Caco-2 (cell line): ENCODE measurements around the gene THOC1. TPM values are rescaled to one million over a fixed set of nuclear protein-coding genes. Genes with fewer than 3 reads are reported as not detected.

Experiments
- BruUV-seq: library from RNA; stranded (reverse); fragments of 400-500 nt; replicated peaks from 2 replicates; lab custom pipeline; 2021; lab: Mats Ljungman, UMichigan
- CTCF ChIA-PET: fragments of 300-600 bp; sonication (Branson Sonifier 250); formaldehyde crosslinking; loops from one replicate; lab custom pipeline; 2022; ENCODE audit warnings: antibody characterized with exemption; lab: Charles Lee
- POLR2A ChIA-PET: fragments of 300-600 bp; sonication (Branson Sonifier 250); formaldehyde crosslinking; loops from one replicate; lab custom pipeline; 2022; ENCODE audit warnings: antibody characterized with exemption; lab: Charles Lee
- DNase-seq, 2 experiments: peaks; one replicate each; pipeline versions ENCODE4 v3.0.0 to v3.0.0-alpha.2; 2020 to 2022
- H3K27me3 ChIP-seq: replicated peaks from 2 replicates; pipeline ENCODE4 v1.6.0; 2011; ENCODE audit warnings: low read length; ENCODE audit not compliant: control insufficient read depth, insufficient read depth
- H3K36me3 ChIP-seq: 2 replicates; pipeline ENCODE4 v1.5.1; 2011; ENCODE audit warnings: low read length; ENCODE audit not compliant: control insufficient read depth, insufficient read depth
- H3K4me1 ChIP-seq: fragments of 250-450 bp; sonication (Bioruptor Pico); 2 replicates; pipeline ENCODE4 v1.5.1; 2020; ENCODE audit warnings: mild to moderate bottlenecking
- H3K4me3 ChIP-seq: 2 replicates; pipeline ENCODE4 v1.5.1; 2011; ENCODE audit warnings: low read depth, mild to moderate bottlenecking, control low read depth, low read length
- H3K9me3 ChIP-seq: fragments of 250-450 bp; sonication (Bioruptor Pico); 2 replicates; pipeline ENCODE4 v1.5.1; 2020; ENCODE audit warnings: mild to moderate bottlenecking, moderate library complexity
- H3K27ac Mint-ChIP-seq: one replicate; pipeline ENCODE4 v1.8.0; 2022; ENCODE audit warnings: mixed read lengths; ENCODE audit not compliant: unreplicated experiment
- H3K27me3 Mint-ChIP-seq: one replicate; pipeline ENCODE4 v1.8.0; 2022; ENCODE audit warnings: mixed read lengths; ENCODE audit not compliant: insufficient read depth, unreplicated experiment
- H3K36me3 Mint-ChIP-seq: one replicate; pipeline ENCODE4 v1.8.0; 2022; ENCODE audit warnings: mild to moderate bottlenecking, mixed read lengths; ENCODE audit not compliant: insufficient read depth, unreplicated experiment
- H3K4me1 Mint-ChIP-seq: one replicate; pipeline ENCODE4 v1.8.0; 2022; ENCODE audit warnings: low read depth, mixed read lengths; ENCODE audit not compliant: unreplicated experiment
- H3K4me3 Mint-ChIP-seq: one replicate; pipeline ENCODE4 v1.8.0; 2022; ENCODE audit warnings: mild to moderate bottlenecking, moderate library complexity, mixed read lengths; ENCODE audit not compliant: unreplicated experiment
- H3K9me3 Mint-ChIP-seq: one replicate; pipeline ENCODE4 v1.8.0; 2022; ENCODE audit warnings: mixed read lengths; ENCODE audit not compliant: unreplicated experiment
- intact Hi-C: fragments of 100-400 bp; cut with micrococcal nuclease; formaldehyde crosslinking; loops from one replicate; pipeline ENCODE4 v1.10.0; 2022; ENCODE audit not compliant: unreplicated experiment
- total RNA-seq: library from RNA; stranded (reverse); gene quantifications from 2 replicates; pipeline ENCODE4 v1.2.3, GENCODE V29; 2022
- TF ChIP-seq, protein P1 (sequence below), 2 experiments: fragments of 200-600 bp in 1 of 2; IDR thresholded peaks; 1 replicate in 1 of 2; 2 replicates in 1 of 2; pipeline versions ENCODE4 v1.5.1 to v1.8.0; 2011 to 2022; ENCODE audit warnings: antibody characterized with exemption in 1 of 2, control low read depth in 1 of 2, inconsistent platforms in 1 of 2, low read depth in 1 of 2, low read length in 1 of 2, mild to moderate bottlenecking in 1 of 2, moderate library complexity in 1 of 2; ENCODE audit not compliant: insufficient read depth in 1 of 2, severe bottlenecking in 1 of 2, unreplicated experiment in 1 of 2

The THOC1 gene
- total RNA-seq, 1 experiment from 2014 or later, result 65.4 TPM

GRCh38 chr18:253121-253520, 14.7 kb downstream of the THOC1 start:
- Mint-ChIP-seq H3K27me3 (no peaks in the 10 kb centered on the region), H3K9me3 (no peaks in the 10 kb centered on the region), H3K27ac (no peak overlapping the region), H3K4me1 (no peaks in the 10 kb centered on the region), H3K4me3 (no peak overlapping the region), H3K36me3 (peaks cover 77% of the 10 kb centered on the region)
- no peaks in the 10 kb centered on the region for H3K9me3 ChIP-seq
- BruUV-seq, result no TSS peak
- ChIA-PET POLR2A (no interaction called here), CTCF (no interaction called here)
- H3K4me1 ChIP-seq, result no peaks in the 10 kb centered on the region
- no peak overlapping the region for H3K4me3 ChIP-seq
- H3K27me3 ChIP-seq, result no peaks in the 10 kb centered on the region
- intact Hi-C loops, result no loop called here
- no peak for DNase-seq
- TF ChIP-seq, protein P1, sequence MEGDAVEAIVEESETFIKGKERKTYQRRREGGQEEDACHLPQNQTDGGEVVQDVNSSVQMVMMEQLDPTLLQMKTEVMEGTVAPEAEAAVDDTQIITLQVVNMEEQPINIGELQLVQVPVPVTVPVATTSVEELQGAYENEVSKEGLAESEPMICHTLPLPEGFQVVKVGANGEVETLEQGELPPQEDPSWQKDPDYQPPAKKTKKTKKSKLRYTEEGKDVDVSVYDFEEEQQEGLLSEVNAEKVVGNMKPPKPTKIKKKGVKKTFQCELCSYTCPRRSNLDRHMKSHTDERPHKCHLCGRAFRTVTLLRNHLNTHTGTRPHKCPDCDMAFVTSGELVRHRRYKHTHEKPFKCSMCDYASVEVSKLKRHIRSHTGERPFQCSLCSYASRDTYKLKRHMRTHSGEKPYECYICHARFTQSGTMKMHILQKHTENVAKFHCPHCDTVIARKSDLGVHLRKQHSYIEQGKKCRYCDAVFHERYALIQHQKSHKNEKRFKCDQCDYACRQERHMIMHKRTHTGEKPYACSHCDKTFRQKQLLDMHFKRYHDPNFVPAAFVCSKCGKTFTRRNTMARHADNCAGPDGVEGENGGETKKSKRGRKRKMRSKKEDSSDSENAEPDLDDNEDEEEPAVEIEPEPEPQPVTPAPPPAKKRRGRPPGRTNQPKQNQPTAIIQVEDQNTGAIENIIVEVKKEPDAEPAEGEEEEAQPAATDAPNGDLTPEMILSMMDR (IDR thresholded peaks at IDR 0.05; ENCODE audit: insufficient read depth in 1 of 2, low read depth in 1 of 2, low read length in 1 of 2, severe bottlenecking in 1 of 2, unreplicated experiment in 1 of 2), result no peak
- H3K36me3 ChIP-seq, result peaks cover 4% of the 10 kb centered on the region

DNA sequence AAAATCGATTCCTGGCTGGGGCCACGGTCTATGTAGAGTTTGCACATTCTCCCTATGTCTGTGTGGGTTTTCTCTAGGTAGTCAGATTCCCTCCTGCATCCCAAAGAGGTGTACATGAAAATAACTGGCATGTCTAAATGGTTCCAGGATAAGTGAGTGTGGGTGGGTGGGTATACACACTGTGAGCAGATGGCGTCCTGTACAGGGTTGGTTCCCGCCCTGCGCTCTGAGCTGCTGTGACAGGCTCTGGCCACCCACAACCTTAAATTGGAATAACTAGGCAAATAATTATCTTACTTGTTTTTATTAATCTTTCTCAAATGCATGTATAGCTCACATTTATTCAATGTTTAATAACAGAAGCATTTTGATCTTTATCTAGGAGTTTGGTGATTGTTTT, 16.3 kb downstream of the THOC1 start:
- Mint-ChIP-seq H3K4me1 (no peaks in the 10 kb centered on the region), H3K27ac (no peak overlapping the region), H3K27me3 (no peaks in the 10 kb centered on the region), H3K9me3 (no peaks in the 10 kb centered on the region), H3K4me3 (no peak overlapping the region), H3K36me3 (peaks cover 70% of the 10 kb centered on the region)
- CTCF ChIA-PET, result no interaction called here
- Histone ChIP-seq H3K4me3 (no peak overlapping the region), H3K27me3 (no peaks in the 10 kb centered on the region), H3K9me3 (no peaks in the 10 kb centered on the region), H3K36me3 (peaks cover 5% of the 10 kb centered on the region), H3K4me1 (no peaks in the 10 kb centered on the region)
- POLR2A ChIA-PET, result no interaction called here
- DNase-seq, result no peak
- BruUV-seq, result no TSS peak
- intact Hi-C loops, result no loop called here
- TF ChIP-seq, protein P1 (IDR thresholded peaks at IDR 0.05; ENCODE audit: insufficient read depth in 1 of 2, low read depth in 1 of 2, low read length in 1 of 2, severe bottlenecking in 1 of 2, unreplicated experiment in 1 of 2), result no peak

DNA sequence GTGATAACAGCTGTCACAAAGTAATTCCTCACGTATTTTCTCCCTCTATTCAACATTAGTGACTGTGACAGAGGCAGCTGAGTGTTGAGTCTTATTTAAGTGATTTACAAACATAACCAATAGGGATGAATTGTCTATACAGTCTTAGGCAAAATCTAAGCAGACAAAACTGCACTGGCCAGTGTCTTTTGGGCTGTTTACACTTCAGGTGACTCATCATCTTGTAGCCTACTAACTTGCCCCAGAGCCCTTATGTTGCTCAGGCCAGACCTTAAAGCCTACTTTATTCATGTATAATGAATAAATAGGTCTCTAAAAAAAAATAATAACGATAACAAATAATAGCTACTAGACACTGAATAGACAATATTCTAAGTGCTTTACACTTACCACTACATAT, 17.2 kb downstream of the THOC1 start:
- Mint-ChIP-seq H3K9me3 (no peaks in the 10 kb centered on the region), H3K4me1 (no peaks in the 10 kb centered on the region), H3K27ac (no peak overlapping the region), H3K27me3 (no peaks in the 10 kb centered on the region), H3K36me3 (peaks cover 70% of the 10 kb centered on the region), H3K4me3 (no peak overlapping the region)
- intact Hi-C loops, result no loop called here
- POLR2A ChIA-PET, result no interaction called here
- H3K36me3 ChIP-seq, result peaks cover 5% of the 10 kb centered on the region
- no peaks in the 10 kb centered on the region for H3K4me1 ChIP-seq
- TF ChIP-seq, protein P1 (IDR thresholded peaks at IDR 0.05; ENCODE audit: insufficient read depth in 1 of 2, low read depth in 1 of 2, low read length in 1 of 2, severe bottlenecking in 1 of 2, unreplicated experiment in 1 of 2), result no peak
- BruUV-seq, result no TSS peak
- H3K9me3 ChIP-seq, result no peaks in the 10 kb centered on the region
- DNase-seq, result no peak
- CTCF ChIA-PET, result no interaction called here
- H3K4me3 ChIP-seq, result no peak overlapping the region
- no peaks in the 10 kb centered on the region for H3K27me3 ChIP-seq
